WTC11 (cell line): Measurements from ENCODE around the gene TATDN2. TPM values are rescaled to one million over a fixed set of nuclear protein-coding genes. Genes with fewer than 3 reads are reported as not detected.
"Not testable (repeated sequence)": the region's sequence is repeated elsewhere in the genome, so short reads cannot be mapped to it uniquely, and the experiment has no call there.

Experiments
- ATAC-seq: fragments of 200-7000 bp; cut with Tn5 transposase; 2 replicates; pipeline ENCODE4 v1.10.0; 2021; ENCODE audit warnings: mild to moderate bottlenecking, moderate library complexity
- CTCF ChIA-PET: fragments of 300-600 bp; sonication (Branson Sonifier 250); formaldehyde crosslinking; loops from one replicate; lab custom pipeline; 2021; ENCODE audit warnings: antibody characterized with exemption; lab: Charles Lee
- POLR2A ChIA-PET: fragments of 350-600 bp; sonication (Branson Sonifier 250); formaldehyde crosslinking; loops from one replicate; lab custom pipeline; 2021; ENCODE audit warnings: antibody characterized with exemption; lab: Charles Lee
- DNase-seq: peaks from one replicate; pipeline ENCODE4 v3.0.0; 2021; ENCODE audit warnings: low spot score
- H3K27ac Mint-ChIP-seq: 2 replicates; pipeline ENCODE4 v1.8.0; 2021; ENCODE audit warnings: mixed read lengths
- H3K27me3 Mint-ChIP-seq: 2 replicates; pipeline ENCODE4 v1.8.0; 2021; ENCODE audit warnings: low read depth, mild to moderate bottlenecking, moderate library complexity, mixed read lengths
- H3K36me3 Mint-ChIP-seq: 2 replicates; pipeline ENCODE4 v1.8.0; 2021; ENCODE audit warnings: mixed read lengths
- H3K4me1 Mint-ChIP-seq: 2 replicates; pipeline ENCODE4 v1.8.0; 2022; ENCODE audit warnings: mixed read lengths
- H3K4me3 Mint-ChIP-seq: 2 replicates; pipeline ENCODE4 v1.8.0; 2021; ENCODE audit warnings: mild to moderate bottlenecking, moderate library complexity, mixed read lengths
- H3K9me3 Mint-ChIP-seq: 2 replicates; pipeline ENCODE4 v1.8.0; 2021; ENCODE audit warnings: mixed read lengths
- CREB1 ChIP-seq: sonication (generic); formaldehyde crosslinking; IDR thresholded peaks from 2 replicates; pipeline ENCODE4 v1.8.0; 2023; ENCODE audit warnings: mild to moderate bottlenecking, missing genetic modification reagents
- CREM ChIP-seq: sonication (generic); formaldehyde crosslinking; IDR thresholded peaks from 2 replicates; pipeline ENCODE4 v1.8.1; 2022; ENCODE audit warnings: mild to moderate bottlenecking, missing genetic modification reagents, moderate library complexity
- ELF4 ChIP-seq: sonication (generic); formaldehyde crosslinking; IDR thresholded peaks from 2 replicates; pipeline ENCODE4 v1.8.1; 2022; ENCODE audit warnings: low read depth, mild to moderate bottlenecking, moderate library complexity, missing genetic modification reagents
- FOXP1 ChIP-seq: sonication (generic); formaldehyde crosslinking; IDR thresholded peaks from 2 replicates; pipeline ENCODE4 v1.8.0; 2022; ENCODE audit warnings: missing genetic modification reagents, mild to moderate bottlenecking, moderate library complexity, borderline replicate concordance
- JUN ChIP-seq: sonication (generic); formaldehyde crosslinking; IDR thresholded peaks from 2 replicates; pipeline ENCODE4 v1.8.0; 2023; ENCODE audit warnings: mild to moderate bottlenecking, missing genetic modification reagents
- MYBL2 ChIP-seq: sonication (generic); formaldehyde crosslinking; IDR thresholded peaks from 2 replicates; pipeline ENCODE4 v1.8.1; 2023; ENCODE audit warnings: mild to moderate bottlenecking, moderate library complexity, missing genetic modification reagents
- SMAD4 ChIP-seq: sonication (generic); formaldehyde crosslinking; IDR thresholded peaks from 2 replicates; pipeline ENCODE4 v1.8.0; 2022; ENCODE audit warnings: mild to moderate bottlenecking, missing genetic modification reagents
- TCF7 ChIP-seq: sonication (generic); formaldehyde crosslinking; IDR thresholded peaks from 2 replicates; pipeline ENCODE4 v1.8.0; 2022; ENCODE audit warnings: mild to moderate bottlenecking, low read depth, missing genetic modification reagents, moderate library complexity
- ZNF121 ChIP-seq: sonication (generic); formaldehyde crosslinking; IDR thresholded peaks from 2 replicates; pipeline ENCODE4 v1.8.0; 2023; ENCODE audit warnings: missing genetic modification reagents
- ZNF416 ChIP-seq: fragments of 250-450 bp; sonication (Bioruptor Pico); IDR thresholded peaks from 2 replicates; pipeline ENCODE4 v1.9.0; 2021; ENCODE audit warnings: mild to moderate bottlenecking, inconsistent platforms
- total RNA-seq: library from RNA; stranded (reverse); gene quantifications from 3 replicates; pipeline ENCODE4 v1.2.3, GENCODE V29; 2021
- TF ChIP-seq, protein P1 (sequence below): sonication (generic); formaldehyde crosslinking; IDR thresholded peaks from 2 replicates; pipeline ENCODE4 v1.8.1; 2023; ENCODE audit warnings: mild to moderate bottlenecking, missing genetic modification reagents
- TF ChIP-seq, protein P2 (sequence below): sonication (generic); formaldehyde crosslinking; IDR thresholded peaks from 2 replicates; pipeline ENCODE4 v1.8.1; 2022; ENCODE audit warnings: mild to moderate bottlenecking, moderate library complexity, missing genetic modification reagents
- TF ChIP-seq, protein P3 (sequence below): fragments of 250-450 bp; sonication (Bioruptor Pico); IDR thresholded peaks from 2 replicates; pipeline ENCODE4 v1.9.0; 2021; ENCODE audit warnings: moderate library complexity, mild to moderate bottlenecking, inconsistent platforms, borderline replicate concordance
- TF ChIP-seq, protein P4 (sequence below): fragments of 250-450 bp; sonication (Bioruptor Pico); IDR thresholded peaks from 2 replicates; pipeline ENCODE4 v1.9.0; 2021; ENCODE audit warnings: mild to moderate bottlenecking
- TF ChIP-seq, protein P5 (sequence below): sonication (generic); formaldehyde crosslinking; IDR thresholded peaks from 2 replicates; pipeline ENCODE4 v1.8.0; 2023; ENCODE audit warnings: missing genetic modification reagents
- TF ChIP-seq, protein P6 (sequence below): sonication (generic); formaldehyde crosslinking; IDR thresholded peaks from 2 replicates; pipeline ENCODE4 v1.8.0; 2022; ENCODE audit warnings: mild to moderate bottlenecking, missing genetic modification reagents
- TF ChIP-seq, protein P7 (sequence below): sonication (generic); formaldehyde crosslinking; IDR thresholded peaks from 2 replicates; pipeline ENCODE4 v1.8.1; 2023; ENCODE audit warnings: mild to moderate bottlenecking, moderate library complexity, missing genetic modification reagents
- TF ChIP-seq, protein P8 (sequence below): fragments of 250-450 bp; sonication (Bioruptor Pico); conservative IDR thresholded peaks from 2 replicates; pipeline ENCODE4 v1.9.0; 2021; ENCODE audit warnings: mild to moderate bottlenecking
- TF ChIP-seq, protein P9 (sequence below): sonication (generic); formaldehyde crosslinking; IDR thresholded peaks from 2 replicates; pipeline ENCODE4 v1.8.1; 2022; ENCODE audit warnings: low read depth, missing genetic modification reagents, borderline replicate concordance

Gene TATDN2
- total RNA-seq, 1 experiment from 2014 or later, result 31.7 TPM

DNA sequence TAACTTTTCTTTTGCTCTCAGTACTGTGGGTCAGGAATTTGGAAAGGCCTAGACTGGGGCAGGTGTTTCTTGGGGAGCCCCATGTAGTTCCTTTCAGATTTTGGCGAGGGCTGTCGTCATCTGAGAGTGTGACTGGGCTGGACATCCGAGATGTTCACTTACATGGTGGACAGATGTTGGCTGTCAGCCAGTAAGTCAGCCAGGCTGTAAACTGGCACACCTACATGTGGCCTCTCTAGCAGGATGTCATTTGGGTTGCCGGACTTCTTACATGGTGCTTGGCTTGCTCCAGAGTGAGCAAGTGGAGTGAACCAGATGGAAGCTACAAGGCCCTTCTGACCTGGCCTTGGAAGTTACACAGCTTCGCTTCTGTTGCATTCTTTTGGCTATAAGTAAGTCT, 20.7 kb downstream of the TATDN2 start (continued):
- TF ChIP-seq, protein P1, sequence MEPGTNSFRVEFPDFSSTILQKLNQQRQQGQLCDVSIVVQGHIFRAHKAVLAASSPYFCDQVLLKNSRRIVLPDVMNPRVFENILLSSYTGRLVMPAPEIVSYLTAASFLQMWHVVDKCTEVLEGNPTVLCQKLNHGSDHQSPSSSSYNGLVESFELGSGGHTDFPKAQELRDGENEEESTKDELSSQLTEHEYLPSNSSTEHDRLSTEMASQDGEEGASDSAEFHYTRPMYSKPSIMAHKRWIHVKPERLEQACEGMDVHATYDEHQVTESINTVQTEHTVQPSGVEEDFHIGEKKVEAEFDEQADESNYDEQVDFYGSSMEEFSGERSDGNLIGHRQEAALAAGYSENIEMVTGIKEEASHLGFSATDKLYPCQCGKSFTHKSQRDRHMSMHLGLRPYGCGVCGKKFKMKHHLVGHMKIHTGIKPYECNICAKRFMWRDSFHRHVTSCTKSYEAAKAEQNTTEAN, result no peak
- TF ChIP-seq, protein P2, sequence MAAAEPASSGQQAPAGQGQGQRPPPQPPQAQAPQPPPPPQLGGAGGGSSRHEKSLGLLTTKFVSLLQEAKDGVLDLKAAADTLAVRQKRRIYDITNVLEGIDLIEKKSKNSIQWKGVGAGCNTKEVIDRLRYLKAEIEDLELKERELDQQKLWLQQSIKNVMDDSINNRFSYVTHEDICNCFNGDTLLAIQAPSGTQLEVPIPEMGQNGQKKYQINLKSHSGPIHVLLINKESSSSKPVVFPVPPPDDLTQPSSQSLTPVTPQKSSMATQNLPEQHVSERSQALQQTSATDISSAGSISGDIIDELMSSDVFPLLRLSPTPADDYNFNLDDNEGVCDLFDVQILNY (CRISPR knock-in tag), result no peak
- TF ChIP-seq, protein P3, sequence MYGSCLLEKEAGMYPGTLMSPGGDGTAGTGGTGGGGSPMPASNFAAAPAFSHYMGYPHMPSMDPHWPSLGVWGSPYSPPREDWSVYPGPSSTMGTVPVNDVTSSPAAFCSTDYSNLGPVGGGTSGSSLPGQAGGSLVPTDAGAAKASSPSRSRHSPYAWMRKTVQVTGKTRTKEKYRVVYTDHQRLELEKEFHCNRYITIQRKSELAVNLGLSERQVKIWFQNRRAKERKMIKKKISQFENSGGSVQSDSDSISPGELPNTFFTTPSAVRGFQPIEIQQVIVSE (CRISPR knock-in tag), result no peak
- no peak for TF ChIP-seq SMAD4 (CRISPR knock-in tag)

DNA sequence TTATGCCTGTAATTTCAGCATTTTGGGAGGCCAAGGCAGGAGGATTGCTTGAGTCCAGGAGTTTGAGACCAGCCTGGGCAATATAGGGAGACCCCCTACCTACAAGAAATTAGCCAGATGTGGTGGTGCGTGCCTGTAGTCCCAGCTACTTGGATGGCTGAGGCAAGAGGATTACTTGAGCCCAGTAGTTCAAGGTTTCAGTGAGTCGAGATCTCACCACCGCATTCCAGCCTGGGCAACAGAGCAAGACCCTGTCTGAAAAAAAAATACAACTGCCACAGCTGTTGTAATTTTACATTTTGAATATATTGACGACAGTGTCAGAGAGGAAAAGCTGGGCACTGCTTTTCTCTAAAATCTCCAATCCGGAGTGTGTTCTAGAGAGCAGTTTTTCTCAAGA, 21.2 kb downstream of the TATDN2 start:
- no peak for ATAC-seq
- ChIA-PET CTCF (no interaction called here), POLR2A (interaction anchor here (0.8 kb wide), 1 partner anchor 68 kb away, joined by 3 read pairs; no protein-coding TSS in a partner anchor)
- Mint-ChIP-seq H3K27me3 (no peaks in the 10 kb centered on the region), H3K27ac (no peak overlapping the region), H3K4me1 (no peaks in the 10 kb centered on the region), H3K36me3 (peaks cover 48% of the 10 kb centered on the region), H3K9me3 (no peaks in the 10 kb centered on the region), H3K4me3 (no peak overlapping the region)
- no peak for DNase-seq
- no peak for TF ChIP-seq CREM (CRISPR knock-in tag)
- no peak for TF ChIP-seq FOXP1 (CRISPR knock-in tag)
- TF ChIP-seq, protein P3 (CRISPR knock-in tag), result no peak
- no peak for TF ChIP-seq ZNF121 (CRISPR knock-in tag)
- no peak for TF ChIP-seq JUN (CRISPR knock-in tag)
- no peak for TF ChIP-seq ZNF416
- TF ChIP-seq, protein P4, sequence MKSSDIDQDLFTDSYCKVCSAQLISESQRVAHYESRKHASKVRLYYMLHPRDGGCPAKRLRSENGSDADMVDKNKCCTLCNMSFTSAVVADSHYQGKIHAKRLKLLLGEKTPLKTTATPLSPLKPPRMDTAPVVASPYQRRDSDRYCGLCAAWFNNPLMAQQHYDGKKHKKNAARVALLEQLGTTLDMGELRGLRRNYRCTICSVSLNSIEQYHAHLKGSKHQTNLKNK (CRISPR knock-in tag), result no peak
- TF ChIP-seq, protein P5, sequence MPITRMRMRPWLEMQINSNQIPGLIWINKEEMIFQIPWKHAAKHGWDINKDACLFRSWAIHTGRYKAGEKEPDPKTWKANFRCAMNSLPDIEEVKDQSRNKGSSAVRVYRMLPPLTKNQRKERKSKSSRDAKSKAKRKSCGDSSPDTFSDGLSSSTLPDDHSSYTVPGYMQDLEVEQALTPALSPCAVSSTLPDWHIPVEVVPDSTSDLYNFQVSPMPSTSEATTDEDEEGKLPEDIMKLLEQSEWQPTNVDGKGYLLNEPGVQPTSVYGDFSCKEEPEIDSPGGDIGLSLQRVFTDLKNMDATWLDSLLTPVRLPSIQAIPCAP (CRISPR knock-in tag), result no peak
- no peak for TF ChIP-seq CREB1
- TF ChIP-seq, protein P2 (CRISPR knock-in tag), result no peak
- TF ChIP-seq, protein P6, sequence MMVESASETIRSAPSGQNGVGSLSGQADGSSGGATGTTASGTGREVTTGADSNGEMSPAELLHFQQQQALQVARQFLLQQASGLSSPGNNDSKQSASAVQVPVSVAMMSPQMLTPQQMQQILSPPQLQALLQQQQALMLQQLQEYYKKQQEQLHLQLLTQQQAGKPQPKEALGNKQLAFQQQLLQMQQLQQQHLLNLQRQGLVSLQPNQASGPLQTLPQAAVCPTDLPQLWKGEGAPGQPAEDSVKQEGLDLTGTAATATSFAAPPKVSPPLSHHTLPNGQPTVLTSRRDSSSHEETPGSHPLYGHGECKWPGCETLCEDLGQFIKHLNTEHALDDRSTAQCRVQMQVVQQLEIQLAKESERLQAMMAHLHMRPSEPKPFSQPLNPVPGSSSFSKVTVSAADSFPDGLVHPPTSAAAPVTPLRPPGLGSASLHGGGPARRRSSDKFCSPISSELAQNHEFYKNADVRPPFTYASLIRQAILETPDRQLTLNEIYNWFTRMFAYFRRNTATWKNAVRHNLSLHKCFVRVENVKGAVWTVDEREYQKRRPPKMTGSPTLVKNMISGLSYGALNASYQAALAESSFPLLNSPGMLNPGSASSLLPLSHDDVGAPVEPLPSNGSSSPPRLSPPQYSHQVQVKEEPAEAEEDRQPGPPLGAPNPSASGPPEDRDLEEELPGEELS (CRISPR knock-in tag), result no peak
- no peak for TF ChIP-seq ELF4
- TF ChIP-seq, protein P7, sequence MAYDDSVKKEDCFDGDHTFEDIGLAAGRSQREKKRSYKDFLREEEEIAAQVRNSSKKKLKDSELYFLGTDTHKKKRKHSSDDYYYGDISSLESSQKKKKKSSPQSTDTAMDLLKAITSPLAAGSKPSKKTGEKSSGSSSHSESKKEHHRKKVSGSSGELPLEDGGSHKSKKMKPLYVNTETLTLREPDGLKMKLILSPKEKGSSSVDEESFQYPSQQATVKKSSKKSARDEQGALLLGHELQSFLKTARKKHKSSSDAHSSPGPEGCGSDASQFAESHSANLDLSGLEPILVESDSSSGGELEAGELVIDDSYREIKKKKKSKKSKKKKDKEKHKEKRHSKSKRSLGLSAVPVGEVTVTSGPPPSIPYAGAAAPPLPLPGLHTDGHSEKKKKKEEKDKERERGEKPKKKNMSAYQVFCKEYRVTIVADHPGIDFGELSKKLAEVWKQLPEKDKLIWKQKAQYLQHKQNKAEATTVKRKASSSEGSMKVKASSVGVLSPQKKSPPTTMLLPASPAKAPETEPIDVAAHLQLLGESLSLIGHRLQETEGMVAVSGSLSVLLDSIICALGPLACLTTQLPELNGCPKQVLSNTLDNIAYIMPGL, result no peak
- no peak for TF ChIP-seq MYBL2
- TF ChIP-seq, protein P8, sequence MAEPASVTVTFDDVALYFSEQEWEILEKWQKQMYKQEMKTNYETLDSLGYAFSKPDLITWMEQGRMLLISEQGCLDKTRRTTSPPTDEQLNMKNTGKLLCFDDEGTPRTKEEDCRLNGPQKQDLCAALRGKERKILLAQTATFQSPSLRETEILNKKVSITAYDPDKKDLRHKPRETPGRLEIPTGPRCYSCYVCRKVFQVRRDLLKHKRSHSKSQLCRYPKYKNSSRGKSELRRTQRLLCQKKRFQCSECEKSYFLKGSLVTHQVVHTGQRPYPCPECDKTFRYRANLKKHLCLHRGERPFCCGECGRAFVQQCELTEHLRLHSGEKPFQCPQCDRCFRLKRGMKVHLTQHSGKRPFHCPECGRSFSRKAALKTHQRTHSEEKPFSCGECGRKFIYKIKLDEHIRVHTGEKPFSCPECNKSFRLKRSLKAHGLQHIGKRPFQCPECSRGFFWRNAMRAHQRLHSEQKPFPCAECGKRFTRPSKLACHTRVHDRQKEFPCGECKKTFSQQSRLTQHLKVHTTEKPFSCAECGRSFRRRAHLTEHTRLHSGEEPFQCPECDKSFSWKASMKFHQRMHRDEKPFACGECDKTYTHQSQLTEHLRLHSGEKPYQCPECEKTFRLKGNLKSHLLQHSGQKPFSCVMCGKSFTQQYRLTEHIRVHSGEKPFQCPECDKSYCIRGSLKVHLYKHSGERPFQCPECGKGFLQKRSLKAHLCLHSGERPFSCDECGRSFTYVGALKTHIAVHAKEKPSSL, result no peak
- no peak for TF ChIP-seq TCF7
- TF ChIP-seq, protein P9, sequence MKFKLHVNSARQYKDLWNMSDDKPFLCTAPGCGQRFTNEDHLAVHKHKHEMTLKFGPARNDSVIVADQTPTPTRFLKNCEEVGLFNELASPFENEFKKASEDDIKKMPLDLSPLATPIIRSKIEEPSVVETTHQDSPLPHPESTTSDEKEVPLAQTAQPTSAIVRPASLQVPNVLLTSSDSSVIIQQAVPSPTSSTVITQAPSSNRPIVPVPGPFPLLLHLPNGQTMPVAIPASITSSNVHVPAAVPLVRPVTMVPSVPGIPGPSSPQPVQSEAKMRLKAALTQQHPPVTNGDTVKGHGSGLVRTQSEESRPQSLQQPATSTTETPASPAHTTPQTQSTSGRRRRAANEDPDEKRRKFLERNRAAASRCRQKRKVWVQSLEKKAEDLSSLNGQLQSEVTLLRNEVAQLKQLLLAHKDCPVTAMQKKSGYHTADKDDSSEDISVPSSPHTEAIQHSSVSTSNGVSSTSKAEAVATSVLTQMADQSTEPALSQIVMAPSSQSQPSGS (CRISPR knock-in tag), result no peak

DNA sequence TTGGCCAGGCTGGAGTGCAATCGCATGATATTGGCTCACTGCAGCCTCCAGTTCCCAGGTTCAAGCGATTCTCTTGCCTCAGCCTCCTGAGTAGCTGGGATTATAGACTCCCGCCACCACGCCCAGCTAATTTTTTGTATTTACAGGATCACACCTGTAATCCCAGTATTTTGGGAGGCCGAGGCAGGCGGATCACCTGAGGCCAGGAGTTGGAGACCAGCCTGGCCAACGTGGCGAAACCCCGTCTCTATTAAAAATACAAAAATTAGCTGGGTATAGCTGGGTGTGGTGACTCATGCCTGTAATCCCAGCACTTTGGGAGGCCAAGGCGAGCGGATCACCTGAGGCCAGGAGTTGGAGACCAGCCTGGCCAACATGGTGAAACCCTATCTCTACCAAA, 24.2 kb downstream of the TATDN2 start:
- peaks cover 44% of the 10 kb centered on the region for H3K36me3 Mint-ChIP-seq
- H3K4me1 Mint-ChIP-seq, ATAC-seq, H3K27me3 Mint-ChIP-seq, DNase-seq, H3K9me3 Mint-ChIP-seq, H3K27ac Mint-ChIP-seq, H3K4me3 Mint-ChIP-seq: not testable (repeated sequence)
- ChIA-PET POLR2A (interaction anchor here (0.7 kb wide), 1 partner anchor 1442 kb away, joined by 3 read pairs; no protein-coding TSS in a partner anchor), CTCF (interaction anchor here (0.7 kb wide), 1 partner anchor 9 kb away, joined by 3 read pairs; no protein-coding TSS in a partner anchor)
